Measurements from ENCODE around the gene AGPAT4. TPM values are rescaled to one million over a fixed set of nuclear protein-coding genes. Genes with fewer than 3 reads are reported as not detected.

AGPAT4 gene
- total RNA-seq, 2 donors from 2014 or later, result 3.6 to 9.2 TPM

DNA sequence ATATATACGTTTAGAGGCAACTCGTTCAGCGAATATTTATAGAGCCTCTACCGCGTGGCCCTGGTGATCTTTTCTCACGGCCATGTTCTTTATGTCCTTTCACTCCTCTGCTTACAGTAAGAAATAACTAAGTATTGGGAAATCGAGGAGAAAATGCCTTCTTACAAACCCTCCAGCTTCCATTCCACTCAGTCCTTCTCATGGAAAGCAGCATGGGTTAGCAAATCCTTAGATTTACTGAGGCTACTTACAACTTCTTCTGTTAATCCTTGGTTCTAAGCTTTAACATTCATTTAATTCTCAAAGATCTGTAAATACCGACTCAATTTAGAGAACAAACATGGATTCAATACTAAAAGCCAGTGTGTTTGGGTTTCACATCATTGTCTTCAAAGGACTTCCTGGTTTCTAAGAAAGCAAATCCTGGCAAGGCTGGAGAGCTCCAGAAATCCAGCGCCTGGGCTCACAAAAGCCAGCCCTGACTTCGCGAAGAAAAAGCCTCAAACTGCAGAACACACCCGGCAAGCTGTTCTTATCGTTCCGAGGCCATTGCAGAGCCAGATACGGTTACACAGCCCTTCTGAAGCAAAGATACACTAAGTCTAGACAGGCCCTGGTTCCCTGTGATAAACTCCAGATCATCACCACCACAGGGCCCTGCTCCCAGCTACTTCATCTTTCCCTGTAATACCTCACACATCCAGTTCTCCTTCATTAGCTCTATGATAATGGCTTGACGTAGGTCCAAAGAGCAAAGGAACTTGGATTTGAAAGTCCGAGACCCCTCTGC lies 19.2 kb downstream of the AGPAT4 start:
- Histone ChIP-seq H3K27me3 (no peaks in the 10 kb centered on the region), H3K36me3 (no peaks in the 10 kb centered on the region), H3K9me3 (no peaks in the 10 kb centered on the region), H3K4me3 (no peak overlapping the region), H3K9ac (ENCODE audit: low read depth in 2 of 2, low read length in 2 of 2) (no peak overlapping the region), H3K27ac (no peak overlapping the region), H3K4me1 (no peaks in the 10 kb centered on the region)
- no peak for TF ChIP-seq CTCF (IDR thresholded peaks at IDR 0.05)
- no peak for DNase-seq
- intact Hi-C loops (cut with DNase I), result no loop called here

DNA sequence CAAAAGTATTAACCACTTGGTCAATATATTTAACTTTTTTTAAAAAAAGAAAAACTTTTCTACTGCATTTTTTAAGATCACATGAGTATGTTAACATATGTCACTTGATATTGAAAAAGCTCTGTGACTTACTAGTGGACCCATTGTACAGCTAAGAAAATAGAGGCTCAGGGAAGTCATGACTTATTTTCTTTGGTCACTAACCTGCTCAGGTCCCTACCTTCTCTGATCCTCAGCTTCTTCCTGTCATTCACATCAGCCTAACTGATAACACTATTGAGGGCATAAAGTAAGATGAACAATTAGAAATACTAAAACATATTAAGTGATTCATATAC lies 19.8 kb downstream of the AGPAT4 start:
- H3K27me3 ChIP-seq, result no peaks in the 10 kb centered on the region
- no peaks in the 10 kb centered on the region for H3K4me1 ChIP-seq
- no peak overlapping the region for H3K4me3 ChIP-seq
- no peak overlapping the region for H3K9ac ChIP-seq (ENCODE audit: low read depth in 2 of 2, low read length in 2 of 2)
- no peaks in the 10 kb centered on the region for H3K36me3 ChIP-seq
- intact Hi-C loops (cut with DNase I), result no loop called here
- TF ChIP-seq CTCF (IDR thresholded peaks at IDR 0.05), result no peak
- no peak overlapping the region for H3K27ac ChIP-seq
- no peaks in the 10 kb centered on the region for H3K9me3 ChIP-seq
- DNase-seq, result no peak

DNA sequence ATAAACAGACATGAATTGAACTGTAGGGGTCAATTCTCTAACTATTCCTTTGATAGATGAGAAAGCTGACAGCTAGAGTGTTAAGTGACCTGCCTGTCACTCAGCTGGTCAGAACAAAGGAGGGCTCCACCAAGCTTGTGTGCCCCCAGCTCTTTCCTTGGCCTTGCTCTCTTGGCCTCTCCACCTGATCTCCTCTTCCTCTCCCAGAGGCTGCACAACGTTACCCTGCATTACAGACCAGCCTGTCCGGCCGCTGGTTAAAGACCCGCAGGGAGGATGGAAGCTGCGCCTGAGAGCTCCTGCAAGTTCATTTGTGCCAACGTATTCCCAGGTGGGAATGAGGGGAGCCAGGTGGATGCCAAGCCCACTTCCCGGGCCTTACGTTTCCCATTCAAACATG lies 22.5 kb downstream of the AGPAT4 start:
- Histone ChIP-seq H3K4me3 (no peak overlapping the region), H3K27me3 (no peaks in the 10 kb centered on the region), H3K4me1 (no peaks in the 10 kb centered on the region), H3K9me3 (no peaks in the 10 kb centered on the region), H3K36me3 (no peaks in the 10 kb centered on the region), H3K27ac (no peak overlapping the region), H3K9ac (ENCODE audit: low read depth in 2 of 2, low read length in 2 of 2) (no peak overlapping the region)
- TF ChIP-seq CTCF (IDR thresholded peaks at IDR 0.05), result no peak
- intact Hi-C loops (cut with DNase I), result no loop called here
- no peak for DNase-seq

- TF ChIP-seq CTCF (IDR thresholded peaks at IDR 0.05), result no peak
- no peak overlapping the region for H3K27ac ChIP-seq
- H3K4me1 ChIP-seq, result no peaks in the 10 kb centered on the region
- no peaks in the 10 kb centered on the region for H3K36me3 ChIP-seq
- H3K27me3 ChIP-seq, result no peaks in the 10 kb centered on the region
- DNase-seq, result no peak
- intact Hi-C loops (cut with DNase I), result no loop called here
- no peak overlapping the region for H3K9ac ChIP-seq (ENCODE audit: low read depth in 2 of 2, low read length in 2 of 2)
- H3K9me3 ChIP-seq, result no peaks in the 10 kb centered on the region
- H3K4me3 ChIP-seq, result no peak overlapping the region
Observed at GRCh38 chr6:161249327-161249726, 24.5 kb downstream of the AGPAT4 start.

- H3K9me3 ChIP-seq, result no peaks in the 10 kb centered on the region
- no peaks in the 10 kb centered on the region for H3K27me3 ChIP-seq
- DNase-seq, result no peak
- H3K4me1 ChIP-seq, result no peaks in the 10 kb centered on the region
- no peak overlapping the region for H3K9ac ChIP-seq (ENCODE audit: low read depth in 2 of 2, low read length in 2 of 2)
- no peak for TF ChIP-seq CTCF (IDR thresholded peaks at IDR 0.05)
- no peaks in the 10 kb centered on the region for H3K36me3 ChIP-seq
- H3K4me3 ChIP-seq, result no peak overlapping the region
- intact Hi-C loops (cut with DNase I), result no loop called here
- no peak overlapping the region for H3K27ac ChIP-seq
Observed at GRCh38 chr6:161246725-161247124, 27.1 kb downstream of the AGPAT4 start.
